OCI-LY3 (cell line): Measurements from ENCODE around the gene MPC1.

Experiments
- H2AFZ ChIP-seq: fragments of 200-600, 300-600 bp; shearing (Covaris generic); 2 replicates; pipeline ENCODE4 v1.6.0; 2014; ENCODE audit warnings: antibody characterized with exemption, low read depth, low read length
- H3K27ac ChIP-seq: fragments of 200-600, 300-600 bp; sonication (generic); 2 replicates; pipeline ENCODE4 v1.5.1; 2014; ENCODE audit warnings: mild to moderate bottlenecking, low read length, moderate library complexity, mixed read lengths
- H3K27me3 ChIP-seq: fragments of 200-600, 300-600 bp; sonication (generic); 2 replicates; pipeline ENCODE4 v1.6.1; 2014; ENCODE audit warnings: low read depth, low read length, mixed read lengths
- H3K36me3 ChIP-seq: fragments of 200-600, 300-600 bp; sonication (generic); replicated peaks from 2 replicates; pipeline ENCODE3; 2014; ENCODE audit warnings: low read depth, low read length, mixed read lengths
- H3K4me1 ChIP-seq: fragments of 300-600, 200-600 bp; sonication (generic); 2 replicates; pipeline ENCODE4 v1.6.1; 2014; ENCODE audit warnings: low read length, mixed read lengths
- H3K4me2 ChIP-seq: fragments of 200-600, 300-600 bp; sonication (generic); 2 replicates; pipeline ENCODE4 v1.6.1; 2014; ENCODE audit warnings: low read length, mixed read lengths
- H3K4me3 ChIP-seq: fragments of 300-600, 200-600 bp; sonication (generic); 2 replicates; pipeline ENCODE4 v1.5.1; 2014; ENCODE audit warnings: antibody characterized with exemption, mild to moderate bottlenecking, low read length, moderate library complexity
- H3K79me2 ChIP-seq: fragments of 300-600, 200-600 bp; shearing (Covaris generic); 2 replicates; pipeline ENCODE4 v1.6.1; 2014; ENCODE audit warnings: mild to moderate bottlenecking, low read length, mixed read lengths
- H3K9ac ChIP-seq: fragments of 300-600, 200-600 bp; shearing (Covaris generic); 2 replicates; pipeline ENCODE4 v1.6.0; 2014; ENCODE audit warnings: mild to moderate bottlenecking, low read length, moderate library complexity
- H3K9me3 ChIP-seq: fragments of 200-600, 300-600 bp; shearing (Covaris generic); 2 replicates; pipeline ENCODE4 v1.6.1; 2014; ENCODE audit warnings: low read length, mixed read lengths; ENCODE audit not compliant: insufficient read depth
- H4K20me1 ChIP-seq: fragments of 200-600, 300-600 bp; sonication (generic); 2 replicates; pipeline ENCODE4 v1.6.1; 2016; ENCODE audit warnings: low read length, mixed read lengths; ENCODE audit not compliant: insufficient read depth
- CTCF ChIP-seq: fragments of 200-600, 300-600 bp; sonication (generic); IDR thresholded peaks from 2 replicates; pipeline ENCODE4 v1.5.1; 2014; ENCODE audit warnings: antibody characterized with exemption, low read length, low read depth
- EZH2phosphoT487 ChIP-seq: fragments of 200-600 bp; shearing (Covaris generic); IDR thresholded peaks from 2 replicates; pipeline ENCODE4 v1.6.1; 2018; ENCODE audit warnings: antibody characterized with exemption, mixed run types, low read depth

MPC1 gene

GRCh38 chr6:166423051-166423745, 40.5 kb upstream of the MPC1 start:
- Histone ChIP-seq H3K4me3 (no peak overlapping the region), H2AFZ (no peak overlapping the region), H3K79me2 (no peaks in the 10 kb centered on the region), H3K4me2 (no peak overlapping the region), H4K20me1 (no peaks in the 10 kb centered on the region), H3K27me3 (no peaks in the 10 kb centered on the region), H3K36me3 (no peaks in the 10 kb centered on the region), H3K4me1 (peaks cover 8% of the 10 kb centered on the region; the same call in 1 of the 2 replicates), H3K9me3 (no peaks in the 10 kb centered on the region), H3K27ac (no peak overlapping the region), H3K9ac (no peak overlapping the region)
- TF ChIP-seq CTCF (no peak), EZH2phosphoT487 (no peak)

GRCh38 chr6:166422201-166422940, 39.6 kb upstream of the MPC1 start:
- Histone ChIP-seq H3K4me3 (no peak overlapping the region), H3K9ac (no peak overlapping the region), H3K27me3 (no peaks in the 10 kb centered on the region), H3K4me1 (peaks cover 8% of the 10 kb centered on the region; the same call in 1 of the 2 replicates), H3K36me3 (no peaks in the 10 kb centered on the region), H3K9me3 (no peaks in the 10 kb centered on the region), H4K20me1 (no peaks in the 10 kb centered on the region), H3K4me2 (no peak overlapping the region), H3K27ac (no peak overlapping the region), H2AFZ (no peak overlapping the region), H3K79me2 (no peaks in the 10 kb centered on the region)
- TF ChIP-seq CTCF (no peak), EZH2phosphoT487 (no peak)

- H3K9ac ChIP-seq: no peak overlapping the region
- H3K9me3 ChIP-seq: no peaks in the 10 kb centered on the region
- H3K4me2 ChIP-seq: no peak overlapping the region
- no peaks in the 10 kb centered on the region for H3K36me3 ChIP-seq
- no peaks in the 10 kb centered on the region for H3K27me3 ChIP-seq
- TF ChIP-seq CTCF (no peak), EZH2phosphoT487 (no peak)
- H3K27ac ChIP-seq: no peak overlapping the region
- no peak overlapping the region for H2AFZ ChIP-seq
- H3K4me3 ChIP-seq: no peak overlapping the region
- no peaks in the 10 kb centered on the region for H4K20me1 ChIP-seq
- no peaks in the 10 kb centered on the region for H3K79me2 ChIP-seq
- H3K4me1 ChIP-seq: peaks cover 8% of the 10 kb centered on the region; the same call in 1 of the 2 replicates
Measured at GRCh38 chr6:166420351-166420750, 37.6 kb upstream of the MPC1 start.

- H3K4me2 ChIP-seq: no peak overlapping the region
Measured at GRCh38 chr6:166419717-166420116, 37.0 kb upstream of the MPC1 start.

More at GRCh38 chr6:166419717-166420116, 37.0 kb upstream of the MPC1 start:
- no peaks in the 10 kb centered on the region for H4K20me1 ChIP-seq
- H3K9ac ChIP-seq: no peak overlapping the region
- H3K36me3 ChIP-seq: no peaks in the 10 kb centered on the region
- no peaks in the 10 kb centered on the region for H3K79me2 ChIP-seq
- peaks cover 8% of the 10 kb centered on the region; the same call in 1 of the 2 replicates for H3K4me1 ChIP-seq
- TF ChIP-seq CTCF (no peak), EZH2phosphoT487 (no peak)
- no peak overlapping the region for H2AFZ ChIP-seq
- no peaks in the 10 kb centered on the region for H3K9me3 ChIP-seq
- H3K4me3 ChIP-seq: no peak overlapping the region
- no peaks in the 10 kb centered on the region for H3K27me3 ChIP-seq
- no peak overlapping the region for H3K27ac ChIP-seq
